Fibroblast of gingiva (primary cell): ENCODE measurements around the gene SMIM28.

Source experiments
- DNase-seq: peaks from one replicate; pipeline ENCODE4 v3.0.0-alpha.2; 2011; ENCODE audit warnings: low read depth

SMIM28 gene

GRCh38 chr6:138374230-138374629 lies 3.5 kb upstream of the SMIM28 start:
- no peak for DNase-seq

- DNase-seq = no peak
Observed at GRCh38 chr6:138374815-138375214, 2.9 kb upstream of the SMIM28 start.

DNA sequence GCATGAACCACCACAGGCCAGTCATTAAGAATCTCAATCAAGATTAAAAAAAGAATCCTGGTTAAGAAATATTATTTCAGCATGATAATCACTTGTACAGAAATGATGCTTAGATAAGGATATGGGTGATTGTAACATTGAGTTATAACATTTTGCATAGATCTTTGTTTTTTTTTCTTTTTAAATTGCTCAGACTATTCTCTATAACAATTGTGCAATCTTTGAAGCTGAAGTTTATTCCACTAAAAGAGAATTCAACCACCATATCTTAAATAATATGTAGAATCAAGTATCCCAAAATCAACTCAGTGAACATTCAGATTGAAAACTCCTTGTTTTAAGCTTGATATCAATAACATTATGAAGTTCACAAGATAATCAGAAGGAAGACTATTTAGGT lies 663 bp upstream of the SMIM28 start:
- DNase-seq = no peak

- DNase-seq = no peak
Observed at GRCh38 chr6:138378463-138378862, 758 bp downstream of the SMIM28 start.

DNA sequence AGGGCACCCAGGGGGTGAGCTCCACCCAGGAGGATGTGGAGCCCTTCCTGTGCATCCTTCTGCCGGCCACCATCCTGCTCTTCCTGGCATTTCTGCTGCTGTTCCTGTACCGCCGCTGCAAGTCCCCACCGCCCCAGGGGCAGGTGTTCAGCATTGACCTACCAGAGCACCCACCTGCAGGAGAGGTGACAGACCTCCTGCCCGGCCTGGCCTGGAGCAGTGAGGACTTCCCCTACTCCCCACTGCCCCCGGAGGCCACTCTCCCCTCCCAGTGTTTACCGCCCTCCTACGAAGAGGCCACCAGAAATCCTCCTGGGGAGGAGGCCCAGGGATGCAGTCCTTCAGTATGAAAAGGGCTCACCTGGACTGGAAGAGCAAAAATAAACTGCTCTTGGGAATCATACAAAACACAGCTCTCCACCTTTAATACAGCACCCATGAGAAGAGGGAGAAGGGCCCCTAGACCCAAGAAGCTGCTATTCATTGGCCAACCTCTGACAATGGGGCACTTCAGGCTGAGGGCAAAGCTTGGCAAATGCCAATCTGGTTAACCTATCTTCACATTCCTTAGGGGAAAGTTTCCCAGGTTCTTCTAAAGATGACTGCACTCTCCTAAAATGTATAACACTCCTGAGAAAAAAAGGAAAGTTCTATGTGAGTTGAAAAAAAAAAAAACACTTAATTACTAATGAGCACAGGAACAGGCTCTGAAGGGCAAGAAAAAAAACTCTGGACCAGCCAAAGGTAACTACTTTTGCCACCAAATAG lies 5.0 kb downstream of the SMIM28 start:
- no peak for DNase-seq

GRCh38 chr6:138383776-138384175 lies 6.1 kb downstream of the SMIM28 start:
- DNase-seq = no peak

GRCh38 chr6:138386897-138387296 lies 9.2 kb downstream of the SMIM28 start:
- no peak for DNase-seq

GRCh38 chr6:138387577-138388368 lies 10.1 kb downstream of the SMIM28 start:
- DNase-seq = no peak

- no peak for DNase-seq
Observed at GRCh38 chr6:138389551-138389950, 11.8 kb downstream of the SMIM28 start.

- DNase-seq = no peak
Observed at GRCh38 chr6:138393871-138394783, 16.4 kb downstream of the SMIM28 start.

GRCh38 chr6:138396709-138397108 lies 19.0 kb downstream of the SMIM28 start:
- no peak for DNase-seq

GRCh38 chr6:138397128-138398122 lies 19.7 kb downstream of the SMIM28 start:
- DNase-seq = peak; percentile 77

DNA sequence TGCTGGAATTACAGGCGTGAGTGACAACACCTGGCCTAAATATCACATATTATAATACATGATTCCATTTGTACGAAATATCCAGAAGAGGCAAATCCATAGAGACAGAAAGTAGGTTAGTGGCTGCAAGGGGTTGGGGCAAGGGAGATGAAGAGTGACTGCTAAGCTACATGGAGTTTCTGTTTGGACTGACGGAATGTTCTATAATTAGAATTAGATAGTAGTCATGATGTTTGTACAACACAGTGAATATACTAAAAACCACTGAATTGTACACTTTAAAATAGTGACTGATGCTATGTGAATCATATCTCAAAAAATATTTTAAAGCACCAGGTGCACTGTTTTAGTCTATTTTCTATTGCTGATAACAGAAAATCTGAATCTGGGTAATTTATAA lies 22.6 kb downstream of the SMIM28 start:
- DNase-seq = no peak

GRCh38 chr6:138401960-138402837 lies 24.5 kb downstream of the SMIM28 start:
- DNase-seq = no peak

DNA sequence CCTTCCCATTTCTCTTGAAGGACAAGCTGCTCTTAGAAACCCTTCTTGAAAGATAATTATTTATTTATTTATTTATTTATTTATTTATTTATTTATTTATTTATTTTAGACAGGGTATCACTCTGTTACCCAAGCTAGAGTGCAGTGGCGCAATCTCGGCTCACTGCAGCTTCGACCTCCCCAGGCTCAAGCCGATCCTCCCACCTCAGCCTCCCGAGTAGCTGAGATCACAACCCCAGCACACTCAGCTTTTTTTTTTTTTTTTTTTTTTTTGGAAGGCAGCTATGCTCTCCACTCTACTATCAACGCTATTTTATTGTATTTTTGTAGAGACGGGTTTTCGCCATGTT lies 25.1 kb downstream of the SMIM28 start:
- DNase-seq = no peak

DNA sequence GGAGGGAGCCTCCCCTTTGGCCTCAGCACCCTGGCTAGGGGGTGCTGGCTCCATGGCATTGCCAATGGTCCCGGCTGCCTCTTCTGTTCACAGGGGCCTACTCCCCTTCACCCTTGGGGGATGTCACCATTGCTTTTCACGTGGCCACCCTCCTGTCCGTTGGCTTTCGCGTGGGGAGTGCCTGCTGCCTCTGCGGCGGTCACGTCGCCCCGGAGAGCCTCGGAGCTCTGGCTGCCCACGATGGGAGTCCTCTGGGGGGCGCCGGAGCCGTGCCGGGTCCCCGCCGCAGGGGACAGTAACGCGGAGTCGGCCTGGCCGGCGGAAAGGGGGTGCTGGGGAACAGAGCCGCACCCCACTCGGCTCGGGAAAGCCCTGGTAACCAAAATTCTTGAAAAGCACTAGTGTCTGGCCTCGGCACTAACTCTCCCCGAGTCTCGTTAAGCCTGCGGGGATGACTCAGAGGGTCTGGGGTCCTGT lies 25.7 kb downstream of the SMIM28 start:
- no peak for DNase-seq

- DNase-seq = peak; percentile 84
Observed at GRCh38 chr6:138403801-138404665, 26.3 kb downstream of the SMIM28 start, which contains the start of gene HEBP2. TSS of gene HEBP2 (plus strand) at chr6:138404223. CDS start at chr6:138404496, 273 bp downstream.

- peak; percentile 23 for DNase-seq
Observed at GRCh38 chr6:138404666-138405337, 27.1 kb downstream of the SMIM28 start.
